HEK293 (cell line): ENCODE results near the gene PARD3.

Experiments
- CTCF ChIA-PET: fragments of 350-600 bp; formaldehyde crosslinking; extraction: SDS; loops from one replicate; lab custom pipeline; 2021; ENCODE audit warnings: antibody characterized with exemption; lab: Yijun Ruan, JAX
- POLR2A ChIA-PET: fragments of 300-600 bp; formaldehyde crosslinking; extraction: SDS; loops from one replicate; lab custom pipeline; 2020; ENCODE audit warnings: antibody characterized with exemption, inconsistent platforms; lab: Yijun Ruan, JAX
- H3K27ac ChIP-seq: fragments of 200-500 bp; sonication (Bioruptor generic); 2 replicates; pipeline ENCODE4 v1.5.1; 2014; ENCODE audit warnings: low read depth, low read length, control low read depth, inconsistent platforms; ENCODE audit errors: extremely low read depth
- H3K36me3 ChIP-seq, 2 experiments: fragments of 200-500 bp in 1 of 2; sonication (Bioruptor generic) in 1 of 2; 1 replicate in 1 of 2; 2 replicates in 1 of 2; pipeline ENCODE4 v1.5.1; 2014 to 2017; ENCODE audit warnings: inconsistent platforms in 2 of 2, low read length in 2 of 2; ENCODE audit not compliant: control insufficient read depth in 2 of 2, insufficient read depth in 1 of 2
- H3K4me1 ChIP-seq: fragments of 200-500 bp; sonication (Bioruptor generic); 2 replicates; pipeline ENCODE4 v1.5.1; 2014; ENCODE audit warnings: mild to moderate bottlenecking, low read length, inconsistent platforms; ENCODE audit not compliant: control insufficient read depth, insufficient read depth
- H3K4me3 ChIP-seq: 2 replicates; pipeline ENCODE4 v1.5.1; 2011; ENCODE audit warnings: low read depth, mild to moderate bottlenecking, control low read depth, low read length, moderate library complexity
- H3K9me3 ChIP-seq: fragments of 200-500 bp; sonication (Bioruptor generic); 2 replicates; pipeline ENCODE4 v1.5.1; 2014; ENCODE audit warnings: low read depth, low read length, inconsistent platforms; ENCODE audit not compliant: control insufficient read depth, insufficient read depth
- FEZF1 ChIP-seq: fragments of 450-650 bp; formaldehyde crosslinking; IDR thresholded peaks from 2 replicates; pipeline ENCODE4 v1.5.1; 2016; ENCODE audit warnings: missing biosample characterization, missing genetic modification characterization
- SP2 ChIP-seq: fragments of 450-650 bp; formaldehyde crosslinking; IDR thresholded peaks from 2 replicates; pipeline ENCODE4 v1.5.1; 2016; ENCODE audit warnings: missing biosample characterization, missing genetic modification characterization
- YY1 ChIP-seq: fragments of 450-650 bp; formaldehyde crosslinking; IDR thresholded peaks from 2 replicates; pipeline ENCODE4 v1.5.1; 2018; ENCODE audit warnings: missing biosample characterization, missing genetic modification characterization
- ZBTB1 ChIP-seq: fragments of 450-650 bp; formaldehyde crosslinking; IDR thresholded peaks from 2 replicates; pipeline ENCODE4 v1.5.1; 2016; ENCODE audit warnings: missing biosample characterization, missing genetic modification characterization
- ZBTB17 ChIP-seq: fragments of 450-650 bp; formaldehyde crosslinking; IDR thresholded peaks from 2 replicates; pipeline ENCODE4 v1.5.1; 2016; ENCODE audit warnings: missing biosample characterization, missing genetic modification characterization
- ZNF132 ChIP-seq: fragments of 450-650 bp; formaldehyde crosslinking; IDR thresholded peaks from 2 replicates; pipeline ENCODE4 v1.5.1; 2017; ENCODE audit warnings: missing biosample characterization, missing genetic modification characterization, borderline replicate concordance
- ZNF138 ChIP-seq: fragments of 450-650 bp; formaldehyde crosslinking; IDR thresholded peaks from 2 replicates; pipeline ENCODE4 v1.5.1; 2016; ENCODE audit warnings: missing biosample characterization, missing genetic modification characterization, borderline replicate concordance
- ZNF146 ChIP-seq: fragments of 450-650 bp; formaldehyde crosslinking; IDR thresholded peaks from 2 replicates; pipeline ENCODE4 v1.5.1; 2016; ENCODE audit warnings: missing biosample characterization, missing genetic modification characterization
- ZNF169 ChIP-seq: fragments of 450-650 bp; formaldehyde crosslinking; IDR thresholded peaks from 2 replicates; pipeline ENCODE4 v1.5.1; 2016; ENCODE audit warnings: missing biosample characterization, missing genetic modification characterization
- ZNF175 ChIP-seq: fragments of 450-650 bp; formaldehyde crosslinking; IDR thresholded peaks from 2 replicates; pipeline ENCODE4 v1.5.1; 2016; ENCODE audit warnings: missing biosample characterization, missing genetic modification characterization
- ZNF223 ChIP-seq: fragments of 450-650 bp; formaldehyde crosslinking; IDR thresholded peaks from 2 replicates; pipeline ENCODE4 v1.5.1; 2016; ENCODE audit warnings: missing biosample characterization, missing genetic modification characterization
- ZNF394 ChIP-seq: fragments of 450-650 bp; formaldehyde crosslinking; IDR thresholded peaks from 2 replicates; pipeline ENCODE4 v1.5.1; 2016; ENCODE audit warnings: missing biosample characterization, missing genetic modification characterization, mild to moderate bottlenecking, moderate library complexity, borderline replicate concordance
- ZNF473 ChIP-seq: fragments of 450-650 bp; formaldehyde crosslinking; IDR thresholded peaks from 2 replicates; pipeline ENCODE4 v1.5.1; 2017; ENCODE audit warnings: missing biosample characterization, missing genetic modification characterization
- ZNF501 ChIP-seq: fragments of 450-650 bp; formaldehyde crosslinking; IDR thresholded peaks from 2 replicates; pipeline ENCODE4 v1.5.1; 2016; ENCODE audit warnings: missing biosample characterization, missing genetic modification characterization
- ZNF629 ChIP-seq: fragments of 450-650 bp; formaldehyde crosslinking; IDR thresholded peaks from 2 replicates; pipeline ENCODE4 v1.5.1; 2017; ENCODE audit warnings: missing biosample characterization, missing genetic modification characterization
- ZNF639 ChIP-seq: fragments of 450-650 bp; formaldehyde crosslinking; IDR thresholded peaks from 2 replicates; pipeline ENCODE4 v1.5.1; 2016; ENCODE audit warnings: missing biosample characterization, missing genetic modification characterization
- ZNF645 ChIP-seq: fragments of 450-650 bp; formaldehyde crosslinking; IDR thresholded peaks from 2 replicates; pipeline ENCODE4; 2016; ENCODE audit warnings: missing biosample characterization, missing genetic modification characterization
- ZNF692 ChIP-seq: fragments of 450-650 bp; formaldehyde crosslinking; IDR thresholded peaks from 2 replicates; pipeline ENCODE4 v1.5.1; 2016; ENCODE audit warnings: missing biosample characterization, missing genetic modification characterization
- ZNF701 ChIP-seq: fragments of 450-650 bp; formaldehyde crosslinking; IDR thresholded peaks from 2 replicates; pipeline ENCODE4 v1.5.1; 2016; ENCODE audit warnings: missing biosample characterization, missing genetic modification characterization
- ZNF785 ChIP-seq: fragments of 450-650 bp; formaldehyde crosslinking; IDR thresholded peaks from 2 replicates; pipeline ENCODE4 v1.5.1; 2016; ENCODE audit warnings: missing biosample characterization, missing genetic modification characterization
- ZSCAN30 ChIP-seq: fragments of 450-650 bp; IDR thresholded peaks from 2 replicates; pipeline ENCODE4 v1.5.1; 2018; ENCODE audit warnings: missing biosample characterization, mild to moderate bottlenecking, missing genetic modification characterization, moderate library complexity
- TF ChIP-seq, protein P1 (sequence below): fragments of 450-650 bp; formaldehyde crosslinking; IDR thresholded peaks from 2 replicates; pipeline ENCODE4 v1.5.1; 2016; ENCODE audit warnings: missing biosample characterization, missing genetic modification characterization
- TF ChIP-seq, protein P2 (sequence below): fragments of 450-650 bp; IDR thresholded peaks from 2 replicates; pipeline ENCODE4 v1.5.1; 2018; ENCODE audit warnings: missing biosample characterization, missing genetic modification characterization
- TF ChIP-seq, protein P3 (sequence below): fragments of 450-650 bp; formaldehyde crosslinking; IDR thresholded peaks from 2 replicates; pipeline ENCODE4 v1.5.1; 2016; ENCODE audit warnings: missing biosample characterization, missing genetic modification characterization
- TF ChIP-seq, protein P4 (sequence below): fragments of 450-650 bp; formaldehyde crosslinking; IDR thresholded peaks from 2 replicates; pipeline ENCODE4 v1.5.1; 2016; ENCODE audit warnings: missing biosample characterization, missing genetic modification characterization, low read depth

PARD3 gene

GRCh38 chr10:34710391-34710751 is 104.7 kb downstream of the PARD3 start:
- ChIA-PET CTCF (interaction anchor here (0.6 to 1.1 kb wide), 3 partner anchors 23 to 99 kb away, joined by 3 read pairs; no protein-coding TSS in a partner anchor), POLR2A (no interaction called here)
- H3K4me1 ChIP-seq: peaks cover 18% of the 10 kb centered on the region
- no peak overlapping the region for H3K4me3 ChIP-seq
- no peaks in the 10 kb centered on the region for H3K9me3 ChIP-seq
- H3K36me3 ChIP-seq: no peaks in the 10 kb centered on the region
- H3K27ac ChIP-seq: no peak overlapping the region
- TF ChIP-seq SP2 (tag by site-specific recombination): no peak
- 0 out of 2 replicates have a peak, but pooled peaks have one; percentile 28 for TF ChIP-seq ZNF394 (tag by site-specific recombination)
- peak; percentile 26; the same call in 1 of the 2 replicates for TF ChIP-seq ZNF629 (tag by site-specific recombination)
- peak; percentile 70 for TF ChIP-seq ZBTB17 (tag by site-specific recombination)
- TF ChIP-seq YY1: no peak
- TF ChIP-seq FEZF1 (tag by site-specific recombination): no peak
- no peak for TF ChIP-seq ZNF175
- no peak for TF ChIP-seq ZBTB1 (tag by site-specific recombination)
- no peak for TF ChIP-seq ZNF132 (tag by site-specific recombination)
- no peak for TF ChIP-seq ZNF501 (tag by site-specific recombination)
- TF ChIP-seq, protein P1, sequence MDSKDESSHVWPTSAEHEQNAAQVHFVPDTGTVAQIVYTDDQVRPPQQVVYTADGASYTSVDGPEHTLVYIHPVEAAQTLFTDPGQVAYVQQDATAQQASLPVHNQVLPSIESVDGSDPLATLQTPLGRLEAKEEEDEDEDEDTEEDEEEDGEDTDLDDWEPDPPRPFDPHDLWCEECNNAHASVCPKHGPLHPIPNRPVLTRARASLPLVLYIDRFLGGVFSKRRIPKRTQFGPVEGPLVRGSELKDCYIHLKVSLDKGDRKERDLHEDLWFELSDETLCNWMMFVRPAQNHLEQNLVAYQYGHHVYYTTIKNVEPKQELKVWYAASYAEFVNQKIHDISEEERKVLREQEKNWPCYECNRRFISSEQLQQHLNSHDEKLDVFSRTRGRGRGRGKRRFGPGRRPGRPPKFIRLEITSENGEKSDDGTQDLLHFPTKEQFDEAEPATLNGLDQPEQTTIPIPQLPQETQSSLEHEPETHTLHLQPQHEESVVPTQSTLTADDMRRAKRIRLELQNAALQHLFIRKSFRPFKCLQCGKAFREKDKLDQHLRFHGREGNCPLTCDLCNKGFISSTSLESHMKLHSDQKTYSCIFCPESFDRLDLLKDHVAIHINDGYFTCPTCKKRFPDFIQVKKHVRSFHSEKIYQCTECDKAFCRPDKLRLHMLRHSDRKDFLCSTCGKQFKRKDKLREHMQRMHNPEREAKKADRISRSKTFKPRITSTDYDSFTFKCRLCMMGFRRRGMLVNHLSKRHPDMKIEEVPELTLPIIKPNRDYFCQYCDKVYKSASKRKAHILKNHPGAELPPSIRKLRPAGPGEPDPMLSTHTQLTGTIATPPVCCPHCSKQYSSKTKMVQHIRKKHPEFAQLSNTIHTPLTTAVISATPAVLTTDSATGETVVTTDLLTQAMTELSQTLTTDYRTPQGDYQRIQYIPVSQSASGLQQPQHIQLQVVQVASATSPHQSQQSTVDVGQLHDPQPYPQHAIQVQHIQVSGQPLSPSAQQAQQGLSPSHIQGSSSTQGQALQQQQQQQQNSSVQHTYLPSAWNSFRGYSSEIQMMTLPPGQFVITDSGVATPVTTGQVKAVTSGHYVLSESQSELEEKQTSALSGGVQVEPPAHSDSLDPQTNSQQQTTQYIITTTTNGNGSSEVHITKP (tag by site-specific recombination): 0 out of 2 replicates have a peak, but pooled peaks have one; percentile 27
- TF ChIP-seq ZNF701 (tag by site-specific recombination): no peak
- no peak for TF ChIP-seq ZNF473
- no peak for TF ChIP-seq ZNF138 (tag by site-specific recombination)
- no peak for TF ChIP-seq ZNF223 (tag by site-specific recombination)
- TF ChIP-seq, protein P2, sequence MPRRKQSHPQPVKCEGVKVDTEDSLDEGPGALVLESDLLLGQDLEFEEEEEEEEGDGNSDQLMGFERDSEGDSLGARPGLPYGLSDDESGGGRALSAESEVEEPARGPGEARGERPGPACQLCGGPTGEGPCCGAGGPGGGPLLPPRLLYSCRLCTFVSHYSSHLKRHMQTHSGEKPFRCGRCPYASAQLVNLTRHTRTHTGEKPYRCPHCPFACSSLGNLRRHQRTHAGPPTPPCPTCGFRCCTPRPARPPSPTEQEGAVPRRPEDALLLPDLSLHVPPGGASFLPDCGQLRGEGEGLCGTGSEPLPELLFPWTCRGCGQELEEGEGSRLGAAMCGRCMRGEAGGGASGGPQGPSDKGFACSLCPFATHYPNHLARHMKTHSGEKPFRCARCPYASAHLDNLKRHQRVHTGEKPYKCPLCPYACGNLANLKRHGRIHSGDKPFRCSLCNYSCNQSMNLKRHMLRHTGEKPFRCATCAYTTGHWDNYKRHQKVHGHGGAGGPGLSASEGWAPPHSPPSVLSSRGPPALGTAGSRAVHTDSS (tag by site-specific recombination): no peak
- peak; percentile 22; the same call in 1 of the 2 replicates for TF ChIP-seq ZNF692 (tag by site-specific recombination)
- TF ChIP-seq, protein P3, sequence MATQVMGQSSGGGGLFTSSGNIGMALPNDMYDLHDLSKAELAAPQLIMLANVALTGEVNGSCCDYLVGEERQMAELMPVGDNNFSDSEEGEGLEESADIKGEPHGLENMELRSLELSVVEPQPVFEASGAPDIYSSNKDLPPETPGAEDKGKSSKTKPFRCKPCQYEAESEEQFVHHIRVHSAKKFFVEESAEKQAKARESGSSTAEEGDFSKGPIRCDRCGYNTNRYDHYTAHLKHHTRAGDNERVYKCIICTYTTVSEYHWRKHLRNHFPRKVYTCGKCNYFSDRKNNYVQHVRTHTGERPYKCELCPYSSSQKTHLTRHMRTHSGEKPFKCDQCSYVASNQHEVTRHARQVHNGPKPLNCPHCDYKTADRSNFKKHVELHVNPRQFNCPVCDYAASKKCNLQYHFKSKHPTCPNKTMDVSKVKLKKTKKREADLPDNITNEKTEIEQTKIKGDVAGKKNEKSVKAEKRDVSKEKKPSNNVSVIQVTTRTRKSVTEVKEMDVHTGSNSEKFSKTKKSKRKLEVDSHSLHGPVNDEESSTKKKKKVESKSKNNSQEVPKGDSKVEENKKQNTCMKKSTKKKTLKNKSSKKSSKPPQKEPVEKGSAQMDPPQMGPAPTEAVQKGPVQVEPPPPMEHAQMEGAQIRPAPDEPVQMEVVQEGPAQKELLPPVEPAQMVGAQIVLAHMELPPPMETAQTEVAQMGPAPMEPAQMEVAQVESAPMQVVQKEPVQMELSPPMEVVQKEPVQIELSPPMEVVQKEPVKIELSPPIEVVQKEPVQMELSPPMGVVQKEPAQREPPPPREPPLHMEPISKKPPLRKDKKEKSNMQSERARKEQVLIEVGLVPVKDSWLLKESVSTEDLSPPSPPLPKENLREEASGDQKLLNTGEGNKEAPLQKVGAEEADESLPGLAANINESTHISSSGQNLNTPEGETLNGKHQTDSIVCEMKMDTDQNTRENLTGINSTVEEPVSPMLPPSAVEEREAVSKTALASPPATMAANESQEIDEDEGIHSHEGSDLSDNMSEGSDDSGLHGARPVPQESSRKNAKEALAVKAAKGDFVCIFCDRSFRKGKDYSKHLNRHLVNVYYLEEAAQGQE (tag by site-specific recombination): no peak
- no peak for TF ChIP-seq ZSCAN30 (tag by site-specific recombination)
- no peak for TF ChIP-seq ZNF645 (tag by site-specific recombination)
- no peak for TF ChIP-seq ZNF146 (tag by site-specific recombination)
- TF ChIP-seq, protein P4, sequence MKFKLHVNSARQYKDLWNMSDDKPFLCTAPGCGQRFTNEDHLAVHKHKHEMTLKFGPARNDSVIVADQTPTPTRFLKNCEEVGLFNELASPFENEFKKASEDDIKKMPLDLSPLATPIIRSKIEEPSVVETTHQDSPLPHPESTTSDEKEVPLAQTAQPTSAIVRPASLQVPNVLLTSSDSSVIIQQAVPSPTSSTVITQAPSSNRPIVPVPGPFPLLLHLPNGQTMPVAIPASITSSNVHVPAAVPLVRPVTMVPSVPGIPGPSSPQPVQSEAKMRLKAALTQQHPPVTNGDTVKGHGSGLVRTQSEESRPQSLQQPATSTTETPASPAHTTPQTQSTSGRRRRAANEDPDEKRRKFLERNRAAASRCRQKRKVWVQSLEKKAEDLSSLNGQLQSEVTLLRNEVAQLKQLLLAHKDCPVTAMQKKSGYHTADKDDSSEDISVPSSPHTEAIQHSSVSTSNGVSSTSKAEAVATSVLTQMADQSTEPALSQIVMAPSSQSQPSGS (tag by site-specific recombination): no peak
- TF ChIP-seq ZNF785 (tag by site-specific recombination): no peak
- TF ChIP-seq ZNF169 (tag by site-specific recombination): no peak
- TF ChIP-seq ZNF639 (tag by site-specific recombination): peak; percentile 66; the same call in 1 of the 2 replicates
